ENCODE results near the gene MCF2L.

MCF2L gene

DNA sequence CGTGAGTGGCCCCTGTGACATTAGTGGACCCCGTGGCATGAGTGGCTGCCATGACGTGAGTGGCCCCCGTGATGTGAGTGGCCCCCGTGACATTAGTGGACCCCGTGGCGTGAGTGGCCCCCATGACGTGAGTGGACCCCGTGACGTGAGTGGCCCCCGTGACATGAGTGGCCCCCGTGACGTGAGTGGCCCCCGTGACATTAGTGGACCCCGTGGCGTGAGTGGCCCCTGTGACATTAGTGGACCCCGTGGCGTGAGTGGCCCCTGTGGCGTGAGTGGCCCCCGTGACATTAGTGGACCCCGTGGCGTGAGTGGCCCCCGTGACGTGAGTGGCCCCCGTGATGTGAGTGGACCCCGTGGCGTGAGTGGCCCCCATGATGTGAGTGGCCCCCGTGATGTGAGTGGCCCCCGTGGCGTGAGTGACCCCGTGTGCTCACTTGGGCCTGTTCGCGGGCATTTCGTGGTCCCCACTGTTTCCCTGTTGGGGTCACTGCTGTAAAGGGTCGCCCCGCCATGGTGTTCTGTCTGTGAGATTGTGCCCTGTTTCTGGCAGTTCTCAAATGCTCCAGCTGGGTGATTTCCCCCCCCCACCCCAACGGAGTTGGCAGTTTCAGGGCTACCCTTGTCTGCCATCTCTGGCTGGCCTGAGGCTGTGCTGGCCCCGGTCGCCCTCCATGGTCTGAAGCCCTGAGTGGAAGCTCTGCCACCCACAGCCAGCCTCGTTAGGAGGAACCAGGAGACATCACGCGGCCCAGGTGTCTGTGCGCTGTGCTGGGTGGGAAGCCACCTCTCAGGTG lies 64.2 kb downstream of the MCF2L start:
- no peak for DNase-seq (ENCODE audit: low read depth in 3 of 3)

GRCh38 chr13:113034451-113035212 lies 65.6 kb downstream of the MCF2L start:
- DNase-seq (ENCODE audit: low read depth in 3 of 3), result no peak

DNA sequence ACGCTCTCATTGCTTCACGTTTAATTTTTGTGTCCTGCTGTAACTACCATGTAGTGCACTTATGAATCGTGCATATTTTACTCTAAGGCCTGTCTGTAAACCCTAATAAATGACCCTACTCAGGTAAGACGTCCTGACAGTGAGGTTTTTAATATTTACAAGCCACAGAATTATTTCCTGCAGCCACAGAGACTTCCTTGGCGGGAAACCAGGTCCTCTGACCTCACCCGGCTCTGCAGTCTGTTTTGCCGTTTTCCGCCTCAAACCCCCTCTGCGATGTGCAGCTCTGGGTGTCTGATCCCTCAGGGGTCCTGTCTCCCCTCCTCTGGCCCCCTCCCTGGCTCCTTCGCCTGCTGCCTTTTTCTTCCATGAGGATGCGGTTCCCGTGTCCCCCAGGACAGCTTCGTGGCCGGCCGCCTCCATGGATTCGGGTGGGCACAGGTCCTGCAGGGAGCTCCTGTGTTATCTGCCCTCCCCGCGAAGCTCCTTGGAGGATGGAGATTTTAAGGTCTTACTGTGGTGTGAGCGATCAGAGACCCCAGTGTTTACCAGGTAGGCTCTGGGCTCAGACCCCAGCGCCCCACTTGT lies 66.3 kb downstream of the MCF2L start:
- DNase-seq (ENCODE audit: low read depth in 3 of 3), result no peak

DNA sequence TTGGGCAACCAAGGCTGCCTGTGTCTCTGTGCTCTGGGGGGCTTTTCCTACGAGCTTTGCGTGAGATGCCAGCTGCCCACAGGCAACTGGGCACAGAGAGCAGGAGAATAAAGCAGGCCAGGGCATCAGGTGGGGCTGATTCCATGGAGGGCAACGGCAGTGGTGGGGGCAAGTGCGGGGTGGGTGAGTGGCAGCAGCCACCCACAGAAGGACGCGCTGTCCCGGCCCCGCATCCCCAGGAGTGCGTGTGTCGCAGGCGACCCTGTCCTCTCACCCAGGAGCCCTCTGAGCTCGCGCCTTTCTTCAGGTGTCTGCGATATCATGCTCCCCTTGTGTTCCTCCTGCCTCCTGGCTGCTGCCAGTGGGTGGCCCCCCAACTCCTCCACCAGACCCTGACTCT lies 67.4 kb downstream of the MCF2L start:
- no peak for DNase-seq (ENCODE audit: low read depth in 3 of 3)

- DNase-seq (ENCODE audit: low read depth in 3 of 3), result no peak
Measured at GRCh38 chr13:113040031-113040430, 71.0 kb downstream of the MCF2L start.

- DNase-seq (ENCODE audit: low read depth in 3 of 3), result no peak
Measured at GRCh38 chr13:113040597-113041292, 71.7 kb downstream of the MCF2L start.

DNA sequence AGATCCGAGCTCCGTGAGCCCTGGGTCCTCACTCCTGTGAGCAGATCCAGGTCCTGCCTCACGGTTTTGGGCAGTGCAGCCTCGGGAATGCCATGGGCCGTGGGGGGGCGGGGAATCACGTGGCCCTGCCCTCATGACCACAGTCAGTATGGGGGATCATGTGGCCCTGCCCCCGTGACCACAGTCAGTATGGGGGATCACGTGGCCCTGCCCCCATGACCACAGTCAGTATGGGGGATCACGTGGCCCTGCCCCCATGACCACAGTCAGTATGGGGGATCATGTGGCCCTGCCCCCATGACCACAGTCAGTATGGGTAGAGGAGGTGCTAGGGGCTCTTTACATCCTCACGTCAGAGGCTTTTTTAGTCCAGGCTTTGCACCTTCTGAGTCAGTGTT lies 72.3 kb downstream of the MCF2L start:
- no peak for DNase-seq (ENCODE audit: low read depth in 3 of 3)

GRCh38 chr13:113041896-113042295 lies 72.9 kb downstream of the MCF2L start:
- DNase-seq (ENCODE audit: low read depth in 3 of 3), result no peak

GRCh38 chr13:113042456-113042855 lies 73.4 kb downstream of the MCF2L start:
- no peak for DNase-seq (ENCODE audit: low read depth in 3 of 3)

GRCh38 chr13:113043001-113043630 lies 74.1 kb downstream of the MCF2L start:
- no peak for DNase-seq (ENCODE audit: low read depth in 3 of 3)

DNA sequence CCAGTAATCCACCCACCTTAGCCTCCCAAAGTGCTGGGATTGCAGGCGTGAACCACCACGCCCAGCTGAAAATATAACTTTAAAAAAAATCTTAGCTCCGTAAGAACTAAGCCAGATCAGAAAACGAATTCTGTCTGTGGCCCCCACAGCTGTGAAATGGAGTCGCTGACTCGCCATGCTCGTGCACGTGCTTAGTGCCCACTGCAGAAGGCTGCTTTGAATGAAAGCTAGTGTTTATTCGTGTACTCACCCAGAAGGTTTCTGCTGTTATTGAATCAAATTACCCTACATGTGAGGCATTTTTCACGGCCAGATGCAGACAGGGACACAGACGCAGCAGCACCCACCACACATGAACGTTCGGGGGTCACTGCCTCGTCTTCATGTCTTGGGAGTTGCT lies 74.9 kb downstream of the MCF2L start:
- no peak for DNase-seq (ENCODE audit: low read depth in 3 of 3)

DNA sequence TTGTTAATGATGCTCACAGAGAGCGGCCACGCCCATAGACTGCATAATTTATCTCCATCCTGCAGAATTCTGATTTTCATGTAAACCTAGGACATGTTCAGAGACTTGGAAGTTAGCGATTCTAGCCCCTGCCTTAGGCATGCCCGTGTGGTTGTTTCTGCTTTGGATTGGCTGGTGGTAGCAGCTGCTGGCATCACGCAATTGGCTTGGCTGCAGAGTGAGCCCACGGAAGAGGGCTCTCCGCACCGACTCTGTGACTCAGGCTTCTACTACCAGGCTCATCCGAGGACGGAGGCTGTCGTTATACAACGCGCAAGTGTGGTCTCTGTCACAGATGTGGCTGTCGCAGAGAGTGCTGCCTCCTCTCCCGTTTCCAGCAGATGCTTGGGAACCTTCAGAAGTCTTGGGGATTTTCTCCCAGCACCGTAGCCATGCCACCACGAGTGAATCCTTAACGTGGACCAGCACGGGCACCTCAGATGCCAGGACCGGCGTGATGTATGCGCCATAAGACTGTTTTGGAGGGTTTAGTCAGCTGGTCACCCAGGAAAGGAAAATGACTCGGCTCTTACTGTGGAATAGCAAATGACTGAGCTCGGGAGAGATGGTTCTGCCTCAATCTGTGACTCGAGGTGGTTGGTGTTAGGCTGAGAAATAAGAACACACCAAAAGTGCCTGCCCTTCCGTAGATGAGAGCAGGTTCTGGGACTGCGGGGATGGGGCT lies 75.5 kb downstream of the MCF2L start:
- DNase-seq (ENCODE audit: low read depth in 3 of 3), result no peak

GRCh38 chr13:113045251-113046127 lies 76.5 kb downstream of the MCF2L start:
- DNase-seq (ENCODE audit: low read depth in 3 of 3), result no peak

- DNase-seq (ENCODE audit: low read depth in 3 of 3), result no peak
Measured at GRCh38 chr13:113046128-113046882, 77.3 kb downstream of the MCF2L start.

GRCh38 chr13:113046883-113047244 lies 77.8 kb downstream of the MCF2L start:
- no peak for DNase-seq (ENCODE audit: low read depth in 3 of 3)

- no peak for DNase-seq (ENCODE audit: low read depth in 3 of 3)
Measured at GRCh38 chr13:113047587-113047986, 78.6 kb downstream of the MCF2L start.

DNA sequence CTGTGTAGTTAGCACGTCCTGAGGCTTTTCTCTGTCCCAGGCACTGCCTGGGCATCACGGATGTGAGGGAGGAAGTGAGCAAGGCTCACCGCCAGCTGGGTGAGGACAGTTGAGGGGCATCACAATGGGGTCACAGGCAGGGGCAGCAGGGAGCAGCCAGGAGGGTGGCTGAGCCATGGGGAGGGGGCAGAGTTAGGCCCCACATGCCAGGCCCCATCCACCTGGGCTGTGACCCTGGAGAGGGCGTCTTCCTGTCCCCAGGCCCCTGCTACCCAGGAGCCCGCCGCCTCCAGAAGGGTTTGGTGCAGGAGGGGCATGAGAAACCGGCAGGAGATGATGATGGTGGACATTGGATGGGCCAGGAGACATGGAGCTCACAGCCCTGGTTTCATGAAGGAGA lies 79.8 kb downstream of the MCF2L start:
- DNase-seq (ENCODE audit: low read depth in 3 of 3), result no peak

DNA sequence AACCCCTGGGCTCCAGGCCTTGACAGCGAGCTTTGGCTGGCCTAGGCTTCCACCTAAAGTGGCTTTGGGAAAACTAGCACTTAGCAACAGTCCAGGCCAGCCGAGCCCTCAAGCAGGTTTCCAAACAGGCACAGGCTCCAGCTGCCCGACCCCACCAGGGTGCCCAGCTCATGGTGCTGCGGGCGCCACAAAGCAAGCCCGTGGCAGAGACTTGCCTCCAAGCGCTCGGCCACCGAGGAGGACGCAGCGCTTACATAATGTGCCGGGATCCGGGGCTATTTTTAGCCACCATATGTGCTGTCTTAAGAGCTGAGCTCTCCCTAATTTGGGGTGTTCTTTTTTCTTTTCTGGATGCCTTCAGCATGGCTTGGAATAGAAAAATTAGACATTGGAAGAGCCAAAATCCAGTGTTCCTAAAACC lies 80.5 kb downstream of the MCF2L start:
- no peak for DNase-seq (ENCODE audit: low read depth in 3 of 3)

- no peak for DNase-seq (ENCODE audit: low read depth in 3 of 3)
Measured at GRCh38 chr13:113049981-113050380, 81.0 kb downstream of the MCF2L start.
